Measurements from ENCODE around the gene CLIP1. TPM values are rescaled to one million over a fixed set of nuclear protein-coding genes. Genes with fewer than 3 reads are reported as not detected.

CLIP1 gene
- total and polyA plus RNA-seq, 4 donors = 26.6 to 93.7 (median 45.8) TPM

DNA sequence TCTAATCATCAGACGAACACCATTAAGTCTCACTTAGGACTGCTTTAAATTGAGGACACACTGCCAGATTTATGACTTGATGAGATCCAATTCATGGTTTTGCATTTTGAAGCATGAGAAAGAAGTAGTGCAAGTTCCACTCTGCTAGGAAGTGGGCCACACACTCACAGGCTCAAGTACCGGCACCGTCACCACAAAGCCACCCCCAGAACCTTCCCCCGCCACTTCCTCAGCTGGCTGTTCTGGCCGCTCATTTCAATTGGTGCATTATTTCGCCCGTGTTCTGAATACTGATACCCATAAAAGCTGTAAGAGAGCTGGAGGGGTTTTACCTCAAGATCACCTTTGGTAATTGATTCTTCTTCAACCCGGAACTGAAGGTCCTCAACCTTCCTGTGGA lies 70.1 kb downstream of the CLIP1 start:
- 76 to 86% methylated on average over 8 of the region's 8 CpGs for WGBS, 2 donors
- H3K9me3 ChIP-seq (ENCODE audit: control insufficient read depth in 4 of 4, insufficient read depth in 3 of 4, low read length in 3 of 4) = no peaks in the 10 kb centered on the region

DNA sequence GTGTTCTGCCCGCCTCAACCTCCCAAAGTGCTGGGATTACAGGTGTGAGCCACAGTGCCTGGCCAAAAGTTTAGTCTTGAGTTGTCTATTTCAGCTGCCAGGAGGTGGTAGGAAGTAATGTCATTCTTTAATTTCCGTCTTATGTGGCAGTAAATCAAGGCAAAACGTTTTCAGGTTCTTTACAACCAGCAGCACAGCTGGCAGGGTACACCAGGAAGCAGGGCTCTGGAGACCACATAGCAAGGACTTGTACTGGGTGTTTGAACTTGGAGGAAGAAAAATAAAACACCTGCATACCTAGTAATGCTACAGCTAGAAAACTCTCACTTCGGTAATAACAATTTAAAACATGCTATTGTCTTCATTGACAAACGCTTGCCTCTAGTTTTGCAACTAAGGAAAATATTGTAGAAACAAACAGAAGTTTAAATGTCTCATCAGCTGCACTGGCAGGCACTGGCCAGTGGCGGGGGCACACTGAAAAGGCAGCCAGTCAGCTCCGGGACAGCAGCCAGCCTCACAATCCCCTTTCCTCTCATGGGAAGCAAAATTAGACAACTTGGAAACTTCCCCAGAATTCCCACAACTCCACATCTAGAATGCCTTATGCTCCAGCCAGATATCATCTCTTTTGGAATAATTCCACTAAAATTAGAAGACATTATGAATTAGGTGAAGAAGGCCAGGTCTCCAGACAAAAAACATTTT lies 72.2 kb downstream of the CLIP1 start:
- DNase-seq (peak; percentile 15 to 58 (median 23)), ATAC-seq (ENCODE audit: insufficient read depth, low FRiP score) (no peak)
- H3K9ac ChIP-seq (ENCODE audit: insufficient read depth in 1 of 2, low read length in 2 of 2) = no peak overlapping the region
- no peaks in the 10 kb centered on the region for H3K27me3 ChIP-seq (ENCODE audit: control insufficient read depth in 3 of 3, insufficient read depth in 3 of 3, low read length in 2 of 3)
- no peak overlapping the region for H3K4me3 ChIP-seq
- TF ChIP-seq, protein P1, sequence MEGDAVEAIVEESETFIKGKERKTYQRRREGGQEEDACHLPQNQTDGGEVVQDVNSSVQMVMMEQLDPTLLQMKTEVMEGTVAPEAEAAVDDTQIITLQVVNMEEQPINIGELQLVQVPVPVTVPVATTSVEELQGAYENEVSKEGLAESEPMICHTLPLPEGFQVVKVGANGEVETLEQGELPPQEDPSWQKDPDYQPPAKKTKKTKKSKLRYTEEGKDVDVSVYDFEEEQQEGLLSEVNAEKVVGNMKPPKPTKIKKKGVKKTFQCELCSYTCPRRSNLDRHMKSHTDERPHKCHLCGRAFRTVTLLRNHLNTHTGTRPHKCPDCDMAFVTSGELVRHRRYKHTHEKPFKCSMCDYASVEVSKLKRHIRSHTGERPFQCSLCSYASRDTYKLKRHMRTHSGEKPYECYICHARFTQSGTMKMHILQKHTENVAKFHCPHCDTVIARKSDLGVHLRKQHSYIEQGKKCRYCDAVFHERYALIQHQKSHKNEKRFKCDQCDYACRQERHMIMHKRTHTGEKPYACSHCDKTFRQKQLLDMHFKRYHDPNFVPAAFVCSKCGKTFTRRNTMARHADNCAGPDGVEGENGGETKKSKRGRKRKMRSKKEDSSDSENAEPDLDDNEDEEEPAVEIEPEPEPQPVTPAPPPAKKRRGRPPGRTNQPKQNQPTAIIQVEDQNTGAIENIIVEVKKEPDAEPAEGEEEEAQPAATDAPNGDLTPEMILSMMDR (IDR thresholded peaks at IDR 0.05; ENCODE audit: control extremely low read depth, extremely low read depth) = no peak
- H3K27ac ChIP-seq (ENCODE audit: low read depth in 1 of 2, low read length in 1 of 2) = no peak overlapping the region
- 71 to 88% methylated on average over 7 of the region's 7 CpGs for WGBS, 2 donors
- no peaks in the 10 kb centered on the region for H3K4me1 ChIP-seq (ENCODE audit: control insufficient read depth in 5 of 5, insufficient read depth in 5 of 5, low read length in 5 of 5)
- peaks cover 9 to 31% (median 15%) of the 10 kb centered on the region in 4 donors for H3K36me3 ChIP-seq (ENCODE audit: control insufficient read depth in 4 of 4, insufficient read depth in 4 of 4, low read length in 4 of 4)
- no peaks in the 10 kb centered on the region for H3K9me3 ChIP-seq (ENCODE audit: control insufficient read depth in 4 of 4, insufficient read depth in 3 of 4, low read length in 3 of 4)

More for the DNA sequence above, 70.1 kb downstream of the CLIP1 start:
- no peak overlapping the region for H3K27ac ChIP-seq (ENCODE audit: low read depth in 1 of 2, low read length in 1 of 2)
- H3K27me3 ChIP-seq (ENCODE audit: control insufficient read depth in 3 of 3, insufficient read depth in 3 of 3, low read length in 2 of 3) = no peaks in the 10 kb centered on the region
- peaks cover 0 to 26% (median 14%) of the 10 kb centered on the region in 4 donors for H3K36me3 ChIP-seq (ENCODE audit: control insufficient read depth in 4 of 4, insufficient read depth in 4 of 4, low read length in 4 of 4)
- no peaks in the 10 kb centered on the region for H3K4me1 ChIP-seq (ENCODE audit: control insufficient read depth in 5 of 5, insufficient read depth in 5 of 5, low read length in 5 of 5)
- H3K9ac ChIP-seq (ENCODE audit: insufficient read depth in 1 of 2, low read length in 2 of 2) = no peak overlapping the region
- DNase-seq (no peak), ATAC-seq (ENCODE audit: insufficient read depth, low FRiP score) (no peak)
- no peak overlapping the region for H3K4me3 ChIP-seq
- TF ChIP-seq, protein P1 (IDR thresholded peaks at IDR 0.05; ENCODE audit: control extremely low read depth, extremely low read depth) = no peak

DNA sequence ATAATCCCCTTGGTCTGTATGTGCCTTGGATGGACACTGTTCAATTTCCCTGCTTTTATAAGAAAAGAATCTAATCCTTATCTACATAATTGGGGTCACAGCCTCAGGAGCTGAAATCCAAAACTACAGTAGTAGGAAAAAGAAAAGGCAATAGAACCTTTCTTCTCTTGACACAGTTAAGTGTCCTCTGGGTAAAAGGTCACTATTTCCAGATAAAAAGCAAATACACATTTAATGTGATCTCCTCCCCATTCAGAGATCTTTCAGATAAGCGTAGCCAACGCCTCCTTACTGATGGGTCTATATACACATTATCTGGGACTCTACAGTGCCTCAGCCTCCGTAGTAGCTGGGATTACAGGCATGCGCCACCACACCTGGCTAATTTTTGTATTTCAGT lies 73.4 kb downstream of the CLIP1 start:
- Histone ChIP-seq H3K4me1 (ENCODE audit: control insufficient read depth in 5 of 5, insufficient read depth in 5 of 5, low read length in 5 of 5) (no peaks in the 10 kb centered on the region), H3K36me3 (ENCODE audit: control insufficient read depth in 4 of 4, insufficient read depth in 4 of 4, low read length in 4 of 4) (peaks cover 9 to 22% (median 13%) of the 10 kb centered on the region in 4 donors), H3K4me3 (no peak overlapping the region), H3K9me3 (ENCODE audit: control insufficient read depth in 4 of 4, insufficient read depth in 3 of 4, low read length in 3 of 4) (no peaks in the 10 kb centered on the region), H3K9ac (ENCODE audit: insufficient read depth in 1 of 2, low read length in 2 of 2) (no peak overlapping the region), H3K27me3 (ENCODE audit: control insufficient read depth in 3 of 3, insufficient read depth in 3 of 3, low read length in 2 of 3) (no peaks in the 10 kb centered on the region), H3K27ac (ENCODE audit: low read depth in 1 of 2, low read length in 1 of 2) (no peak overlapping the region)
- 91% methylated on average over 4 of the region's 4 CpGs for WGBS, 2 donors
- ATAC-seq (ENCODE audit: insufficient read depth, low FRiP score) (no peak), DNase-seq (no peak)
- TF ChIP-seq, protein P1 (IDR thresholded peaks at IDR 0.05; ENCODE audit: control extremely low read depth, extremely low read depth) = no peak

All from lung (tissue), 12 donors.